HG03280 (cell line): ENCODE measurements around the gene NDUFS5.
"Not testable (repeated sequence)": the region's sequence is repeated elsewhere in the genome, so short reads cannot be mapped to it uniquely, and the experiment has no call there.

Experiments used
- ATAC-seq: cut with Tn5 transposase; IDR thresholded peaks from one replicate; pipeline ENCODE4 v1.9.1; 2021; ENCODE audit warnings: mild to moderate bottlenecking, moderate library complexity; ENCODE audit not compliant: unreplicated experiment

The NDUFS5 gene

GRCh38 chr1:39014956-39015355 lies 11.2 kb upstream of the NDUFS5 start:
- ATAC-seq, result not testable (repeated sequence)

DNA sequence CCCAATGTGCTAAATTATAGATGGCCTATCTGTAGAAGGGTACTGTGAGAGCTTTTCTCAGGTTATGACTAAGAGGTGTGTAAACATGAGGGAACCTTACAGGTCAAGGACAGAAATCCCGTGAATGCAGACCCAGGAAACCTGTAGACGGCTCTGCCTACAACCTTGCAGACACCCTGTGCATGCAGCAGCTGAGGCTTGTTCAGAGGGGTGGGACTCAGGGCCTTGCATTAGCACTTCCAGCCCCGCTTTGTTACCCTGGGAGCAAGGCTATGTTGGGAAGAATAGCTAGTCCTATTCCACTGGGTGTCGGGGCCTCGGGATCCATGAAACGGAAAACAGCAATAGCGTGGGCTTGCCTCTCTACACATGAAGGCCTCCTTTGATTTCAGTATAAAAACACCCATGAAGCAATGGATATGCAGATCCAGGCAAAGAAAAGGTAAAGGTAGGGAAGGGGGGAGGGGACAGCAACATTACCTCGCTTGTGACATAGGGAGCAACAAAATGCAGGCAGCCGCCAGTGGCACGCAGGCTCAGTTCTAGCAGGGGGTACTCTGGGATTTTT lies 9.5 kb upstream of the NDUFS5 start:
- no peak for ATAC-seq

DNA sequence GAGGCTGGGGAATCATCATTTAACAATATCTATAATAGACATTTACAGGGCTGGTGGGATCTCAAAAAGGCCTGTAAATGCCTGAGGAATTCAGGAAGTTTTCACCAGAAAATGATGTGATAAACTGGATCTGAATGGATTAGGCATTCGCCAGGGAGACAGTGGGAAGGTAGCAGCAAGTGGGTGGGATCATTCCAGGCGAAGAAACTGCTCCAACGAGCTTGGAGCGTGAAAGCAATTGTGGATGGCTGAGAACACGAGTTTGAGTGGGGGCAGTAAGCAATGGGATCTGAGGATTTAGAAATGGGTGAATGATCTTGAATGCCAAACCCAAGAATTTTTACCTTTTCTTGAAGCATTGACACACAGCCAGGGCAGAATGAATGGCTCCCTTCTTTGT lies 8.9 kb upstream of the NDUFS5 start:
- no peak for ATAC-seq

GRCh38 chr1:39020494-39020893 lies 5.7 kb upstream of the NDUFS5 start:
- not testable (repeated sequence) for ATAC-seq

- ATAC-seq, result no peak
These were observed 4.7 kb upstream of the NDUFS5 start for GRCh38 chr1:39021426-39021825.

- ATAC-seq, result no peak
These were observed 3.0 kb upstream of the NDUFS5 start for GRCh38 chr1:39023140-39023539.

DNA sequence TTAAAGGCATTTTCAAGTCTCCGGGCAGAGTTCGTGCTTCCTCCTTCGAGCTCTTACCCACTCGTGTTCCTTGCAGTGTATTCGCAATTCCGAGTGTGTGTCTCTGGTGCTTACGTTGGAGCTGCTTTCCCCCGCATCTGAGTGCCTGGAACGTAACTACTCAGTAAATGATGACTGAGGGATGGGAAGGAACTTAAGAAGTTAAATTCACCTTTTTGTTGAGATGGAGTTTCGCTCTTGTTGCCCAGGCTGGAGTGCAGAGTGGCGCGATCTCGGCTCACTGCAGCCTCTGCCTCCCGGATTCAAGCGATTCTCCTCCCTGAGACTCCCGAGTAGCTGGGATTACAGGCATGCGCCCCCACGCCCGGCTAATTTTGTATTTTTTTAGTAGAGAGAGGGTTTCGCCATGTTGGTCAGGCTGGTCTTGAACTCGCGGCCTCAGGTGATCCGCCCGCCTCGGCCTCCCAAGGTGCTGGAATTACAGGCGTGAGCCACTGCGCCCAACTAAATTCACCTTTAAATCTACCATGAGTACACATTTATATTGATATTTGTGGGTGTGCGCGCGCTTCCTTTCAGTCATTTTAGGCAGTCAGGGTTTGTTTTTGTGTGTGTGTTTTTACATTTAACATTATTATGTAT lies 837 bp downstream of the NDUFS5 start:
- ATAC-seq, result no peak

- no peak for ATAC-seq
These were observed 8.0 kb downstream of the NDUFS5 start for GRCh38 chr1:39034114-39034654.

DNA sequence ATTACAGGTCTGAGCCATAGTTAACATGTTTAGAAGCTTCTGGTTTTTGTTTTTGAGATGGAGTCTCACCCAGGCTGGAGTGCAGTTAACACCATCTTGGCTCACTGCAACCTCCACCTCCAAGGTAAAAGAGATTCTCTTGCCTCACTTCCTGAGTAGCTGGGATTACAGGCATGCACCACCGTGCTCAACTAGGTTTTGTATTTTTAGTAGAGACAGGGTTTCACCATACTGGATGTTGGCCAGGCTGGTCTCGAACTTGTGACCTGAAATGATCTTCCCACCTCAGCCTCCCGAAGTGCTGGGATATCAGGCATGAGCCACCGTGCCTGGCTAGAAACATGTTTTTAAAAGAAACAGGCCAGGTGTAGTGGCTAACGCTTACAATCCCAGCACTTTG lies 10.5 kb downstream of the NDUFS5 start:
- no peak for ATAC-seq

DNA sequence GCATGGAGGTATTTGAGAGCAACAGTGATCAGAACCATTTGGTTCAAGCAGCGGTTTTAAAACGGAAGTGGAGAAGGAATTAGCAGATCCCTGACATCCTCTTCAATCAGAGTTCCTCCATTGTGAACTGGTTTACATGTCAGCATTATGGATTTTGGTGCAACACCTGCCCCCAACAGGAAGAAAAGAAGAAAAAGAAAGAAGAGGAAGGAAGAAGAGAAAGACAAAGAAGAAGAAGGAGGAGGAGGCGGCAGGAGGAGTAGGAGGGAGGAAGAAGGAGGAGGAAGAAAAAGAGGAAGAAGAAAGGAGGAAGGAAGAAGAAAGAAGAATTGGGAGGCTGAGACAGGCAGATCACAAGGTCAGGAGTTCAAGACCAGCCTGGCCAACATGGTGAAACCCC lies 17.4 kb downstream of the NDUFS5 start:
- no peak for ATAC-seq

DNA sequence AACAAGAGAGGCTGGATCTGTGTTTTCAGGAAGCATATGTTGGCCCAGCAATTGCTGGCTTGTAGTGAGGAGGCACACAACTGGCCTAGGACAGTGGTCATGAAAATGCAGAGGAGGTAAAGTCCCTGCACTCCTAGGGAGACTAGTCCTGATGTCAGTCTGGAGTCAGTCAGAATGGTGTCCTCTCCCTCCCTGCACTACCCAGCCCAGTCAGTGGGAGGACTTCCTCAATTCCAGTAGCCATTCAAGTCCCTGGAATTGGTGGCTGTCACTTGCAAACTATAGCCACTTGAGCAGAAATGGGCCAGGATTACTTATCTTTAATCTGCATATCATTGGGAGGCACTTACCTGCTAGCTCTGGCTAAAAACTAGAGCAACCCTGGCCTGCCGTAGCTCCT lies 18.6 kb downstream of the NDUFS5 start:
- no peak for ATAC-seq

- no peak for ATAC-seq
These were observed 19.1 kb downstream of the NDUFS5 start for GRCh38 chr1:39045231-39045630.

GRCh38 chr1:39046613-39047210 lies 20.6 kb downstream of the NDUFS5 start:
- ATAC-seq, result no peak

DNA sequence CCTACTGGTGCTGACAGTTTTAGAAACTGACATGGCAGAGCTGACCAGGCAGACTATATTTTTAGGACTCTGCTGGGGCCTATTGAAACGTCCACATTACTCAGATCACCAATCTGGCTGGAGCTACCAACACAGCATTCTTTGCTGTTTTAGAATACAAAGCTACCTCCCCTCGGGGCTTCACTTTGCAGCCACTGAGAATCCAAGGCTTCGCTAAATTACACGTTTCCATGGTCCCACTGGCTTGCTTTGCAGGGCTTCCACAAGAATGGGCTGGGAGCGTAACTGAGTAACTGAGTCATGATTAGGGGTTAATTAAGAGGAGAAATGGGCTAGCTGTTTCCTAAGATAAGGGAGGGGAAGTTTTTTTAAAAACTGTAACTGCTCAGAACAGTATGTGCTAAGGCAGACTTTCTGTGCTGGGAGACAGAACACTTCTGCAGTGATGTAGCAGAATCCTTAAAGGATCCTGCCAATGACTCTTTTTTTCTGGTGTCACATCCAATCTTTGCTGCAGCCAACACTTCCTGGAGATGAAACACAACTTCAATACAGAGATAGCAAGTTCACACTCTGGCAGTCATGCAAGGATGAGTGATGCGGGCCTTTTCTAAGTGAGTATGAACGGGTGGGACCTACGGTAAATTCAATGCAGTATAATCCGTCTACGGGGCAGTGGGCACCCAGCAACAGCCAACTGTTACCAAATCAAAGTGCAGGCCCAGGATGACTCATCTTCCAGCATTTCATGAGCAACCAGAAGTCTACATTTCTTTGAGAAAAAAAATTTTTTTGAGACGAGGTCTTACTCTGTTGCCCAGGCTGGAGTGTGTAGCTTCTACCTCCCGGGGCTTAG lies 21.5 kb downstream of the NDUFS5 start:
- no peak for ATAC-seq

- ATAC-seq, result no peak
These were observed 22.7 kb downstream of the NDUFS5 start for GRCh38 chr1:39048745-39049370.

- ATAC-seq, result no peak
These were observed 23.9 kb downstream of the NDUFS5 start for GRCh38 chr1:39050001-39050400.

DNA sequence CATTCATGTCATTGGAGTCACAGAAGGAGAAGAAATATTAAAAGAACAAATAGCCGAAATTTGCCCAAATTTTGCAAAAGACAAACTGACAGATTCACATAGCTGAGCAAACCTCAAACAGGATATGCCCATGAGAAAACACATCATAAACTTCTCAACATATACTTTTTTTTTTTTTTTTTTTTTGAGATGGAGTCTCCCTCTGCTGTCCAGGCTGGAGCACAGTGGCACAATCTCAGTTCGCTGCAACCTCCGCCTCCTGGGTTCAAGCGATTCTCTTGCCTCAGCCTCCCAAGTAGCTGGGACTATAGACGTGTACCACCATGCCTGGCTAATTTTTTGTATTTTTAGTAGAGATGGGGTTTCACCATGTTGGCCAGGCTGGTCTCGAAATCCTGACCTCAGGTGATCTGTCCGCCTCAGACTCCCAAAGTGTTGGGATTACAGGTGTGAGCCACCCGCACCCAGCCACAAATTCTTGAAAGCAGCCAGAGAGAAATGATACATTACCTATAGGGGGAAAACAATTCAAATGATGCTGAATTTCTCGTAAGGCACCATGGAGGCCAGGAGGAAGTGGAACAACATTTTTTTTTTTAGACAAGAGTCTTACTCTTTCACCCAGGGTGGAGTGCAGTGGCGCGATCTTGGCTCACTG lies 25.2 kb downstream of the NDUFS5 start:
- not testable (repeated sequence) for ATAC-seq

GRCh38 chr1:39051956-39052355 lies 25.8 kb downstream of the NDUFS5 start:
- ATAC-seq, result no peak

- ATAC-seq, result not testable (repeated sequence)
These were observed 29.1 kb downstream of the NDUFS5 start for GRCh38 chr1:39055213-39055710.

DNA sequence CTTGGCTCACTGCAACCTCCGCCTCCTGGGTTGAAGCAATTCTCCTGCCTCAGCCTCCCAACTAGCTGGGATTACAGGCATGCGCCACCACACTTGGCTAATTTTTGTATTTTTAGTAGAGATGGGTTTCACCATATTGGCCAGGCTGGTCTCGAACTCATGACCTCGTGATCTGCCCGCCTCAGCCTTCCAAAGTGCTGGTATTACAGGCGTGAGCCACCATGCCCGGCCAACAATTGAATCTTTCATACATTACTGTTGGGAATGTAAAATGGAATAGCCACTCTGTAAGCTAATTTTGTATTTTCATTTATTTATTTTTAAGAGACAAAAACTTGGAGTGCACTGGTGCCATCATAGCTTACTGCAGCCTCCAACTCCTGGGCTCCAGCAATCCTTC lies 35.4 kb downstream of the NDUFS5 start:
- ATAC-seq, result not testable (repeated sequence)
